Epithelial cell of esophagus (primary cell): Measurements from ENCODE around the gene LIMCH1.

ENCODE experiments used
- DNase-seq: peaks from one replicate; pipeline ENCODE4 v3.0.0; 2010; ENCODE audit warnings: low read depth
- H3K4me3 ChIP-seq: 2 replicates; pipeline ENCODE4 v1.5.1; 2011; ENCODE audit warnings: mild to moderate bottlenecking, low read length, control low read depth
- CTCF ChIP-seq: IDR thresholded peaks from 2 replicates; pipeline ENCODE4 v1.5.1; 2011; ENCODE audit warnings: low read depth, mild to moderate bottlenecking, low read length, control low read depth, inconsistent platforms; ENCODE audit not compliant: insufficient read depth; ENCODE audit errors: missing control alignments

LIMCH1 gene

GRCh38 chr4:41653523-41653922, 115.6 kb downstream of the LIMCH1 start:
- TF ChIP-seq CTCF = no peak
- no peak for DNase-seq
- H3K4me3 ChIP-seq = no peak overlapping the region

GRCh38 chr4:41655177-41655576, 117.2 kb downstream of the LIMCH1 start:
- no peak for TF ChIP-seq CTCF
- peak; percentile 21 for DNase-seq
- no peak overlapping the region for H3K4me3 ChIP-seq

- no peak overlapping the region for H3K4me3 ChIP-seq
- DNase-seq = no peak
- TF ChIP-seq CTCF = no peak
These were observed 118.1 kb downstream of the LIMCH1 start for GRCh38 chr4:41656106-41656505.

- TF ChIP-seq CTCF = no peak
- no peak overlapping the region for H3K4me3 ChIP-seq
- no peak for DNase-seq
These were observed 118.9 kb downstream of the LIMCH1 start for GRCh38 chr4:41656572-41657520.

- H3K4me3 ChIP-seq = no peak overlapping the region
- no peak for DNase-seq
- no peak for TF ChIP-seq CTCF
These were observed 119.6 kb downstream of the LIMCH1 start for GRCh38 chr4:41657561-41657960.

GRCh38 chr4:41658163-41658562, 120.2 kb downstream of the LIMCH1 start:
- no peak overlapping the region for H3K4me3 ChIP-seq
- no peak for DNase-seq
- TF ChIP-seq CTCF = no peak

- H3K4me3 ChIP-seq = no peak overlapping the region
- TF ChIP-seq CTCF = no peak
- DNase-seq = no peak
These were observed 122.4 kb downstream of the LIMCH1 start for GRCh38 chr4:41660352-41660751.
